Calu3 (cell line): ENCODE data around the gene TDRD7. TPM values are rescaled to one million over a fixed set of nuclear protein-coding genes. Genes with fewer than 3 reads are reported as not detected.

ENCODE experiments used
- BruUV-seq: library from RNA; stranded (reverse); fragments of 400-500 nt; replicated peaks from 2 replicates; lab custom pipeline; 2021; lab: Mats Ljungman, UMichigan
- CTCF ChIA-PET: fragments of 300-600 bp; sonication (Branson Sonifier 250); formaldehyde crosslinking; loops from one replicate; lab custom pipeline; 2022; ENCODE audit warnings: antibody characterized with exemption; lab: Charles Lee
- DNase-seq: peaks from one replicate; pipeline ENCODE4 v3.0.0; 2022
- H3K27ac Mint-ChIP-seq: one replicate; pipeline ENCODE4 v1.8.0; 2022; ENCODE audit warnings: mixed read lengths; ENCODE audit not compliant: unreplicated experiment
- H3K27me3 Mint-ChIP-seq: one replicate; pipeline ENCODE4 v1.8.0; 2022; ENCODE audit warnings: mixed read lengths; ENCODE audit not compliant: unreplicated experiment
- H3K36me3 Mint-ChIP-seq: one replicate; pipeline ENCODE4 v1.8.0; 2022; ENCODE audit warnings: mild to moderate bottlenecking, moderate library complexity, mixed read lengths; ENCODE audit not compliant: insufficient read depth, unreplicated experiment
- H3K4me1 Mint-ChIP-seq: one replicate; pipeline ENCODE4 v1.8.0; 2022; ENCODE audit warnings: mild to moderate bottlenecking, low read depth, mixed read lengths; ENCODE audit not compliant: unreplicated experiment
- H3K4me3 Mint-ChIP-seq: one replicate; pipeline ENCODE4 v1.8.0; 2022; ENCODE audit warnings: mild to moderate bottlenecking, low read depth, moderate library complexity, mixed read lengths; ENCODE audit not compliant: unreplicated experiment
- H3K9me3 Mint-ChIP-seq: one replicate; pipeline ENCODE4 v1.8.0; 2022; ENCODE audit warnings: low read depth, mixed read lengths; ENCODE audit not compliant: unreplicated experiment
- intact Hi-C: fragments of 100-400 bp; cut with micrococcal nuclease; formaldehyde crosslinking; loops from one replicate; pipeline ENCODE4 v1.10.0; 2022; ENCODE audit not compliant: unreplicated experiment
- total RNA-seq: library from RNA; stranded (reverse); gene quantifications from 2 replicates; pipeline ENCODE4 v1.2.3, GENCODE V29; 2022
- TF ChIP-seq, protein P1 (sequence below): fragments of 200-600 bp; IDR thresholded peaks from one replicate; pipeline ENCODE4 v1.8.0; 2022; ENCODE audit warnings: antibody characterized with exemption; ENCODE audit not compliant: unreplicated experiment

TDRD7 gene
- total RNA-seq, 1 experiment from 2014 or later = 15.5 TPM

DNA sequence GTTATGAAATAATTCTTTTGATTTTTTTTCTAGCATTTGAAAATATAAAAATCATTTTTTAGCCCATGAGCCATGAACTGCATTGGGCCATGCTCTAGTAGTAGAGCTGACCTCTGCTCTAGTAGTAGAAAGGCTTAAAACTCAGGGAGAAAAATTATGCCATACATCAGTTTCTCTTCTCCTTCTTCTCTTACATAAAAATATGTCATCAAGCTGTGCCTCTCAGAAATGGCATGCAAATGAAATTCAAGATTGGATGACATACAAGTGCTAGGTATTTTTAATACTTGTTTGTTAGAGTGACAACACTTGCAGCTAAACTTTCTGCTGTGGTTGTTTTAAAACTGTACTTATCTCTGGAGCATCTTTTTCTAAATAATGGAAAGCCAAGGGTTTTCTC lies 47.4 kb downstream of the TDRD7 start:
- intact Hi-C loops = no loop called here
- TF ChIP-seq, protein P1, sequence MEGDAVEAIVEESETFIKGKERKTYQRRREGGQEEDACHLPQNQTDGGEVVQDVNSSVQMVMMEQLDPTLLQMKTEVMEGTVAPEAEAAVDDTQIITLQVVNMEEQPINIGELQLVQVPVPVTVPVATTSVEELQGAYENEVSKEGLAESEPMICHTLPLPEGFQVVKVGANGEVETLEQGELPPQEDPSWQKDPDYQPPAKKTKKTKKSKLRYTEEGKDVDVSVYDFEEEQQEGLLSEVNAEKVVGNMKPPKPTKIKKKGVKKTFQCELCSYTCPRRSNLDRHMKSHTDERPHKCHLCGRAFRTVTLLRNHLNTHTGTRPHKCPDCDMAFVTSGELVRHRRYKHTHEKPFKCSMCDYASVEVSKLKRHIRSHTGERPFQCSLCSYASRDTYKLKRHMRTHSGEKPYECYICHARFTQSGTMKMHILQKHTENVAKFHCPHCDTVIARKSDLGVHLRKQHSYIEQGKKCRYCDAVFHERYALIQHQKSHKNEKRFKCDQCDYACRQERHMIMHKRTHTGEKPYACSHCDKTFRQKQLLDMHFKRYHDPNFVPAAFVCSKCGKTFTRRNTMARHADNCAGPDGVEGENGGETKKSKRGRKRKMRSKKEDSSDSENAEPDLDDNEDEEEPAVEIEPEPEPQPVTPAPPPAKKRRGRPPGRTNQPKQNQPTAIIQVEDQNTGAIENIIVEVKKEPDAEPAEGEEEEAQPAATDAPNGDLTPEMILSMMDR = no peak
- H3K4me1 Mint-ChIP-seq = no peaks in the 10 kb centered on the region
- H3K4me3 Mint-ChIP-seq = no peak overlapping the region
- H3K27me3 Mint-ChIP-seq = no peaks in the 10 kb centered on the region
- no peaks in the 10 kb centered on the region for H3K36me3 Mint-ChIP-seq
- no TSS peak for BruUV-seq
- H3K27ac Mint-ChIP-seq = no peak overlapping the region
- CTCF ChIA-PET = no interaction called here
- DNase-seq = no peak
- no peaks in the 10 kb centered on the region for H3K9me3 Mint-ChIP-seq

DNA sequence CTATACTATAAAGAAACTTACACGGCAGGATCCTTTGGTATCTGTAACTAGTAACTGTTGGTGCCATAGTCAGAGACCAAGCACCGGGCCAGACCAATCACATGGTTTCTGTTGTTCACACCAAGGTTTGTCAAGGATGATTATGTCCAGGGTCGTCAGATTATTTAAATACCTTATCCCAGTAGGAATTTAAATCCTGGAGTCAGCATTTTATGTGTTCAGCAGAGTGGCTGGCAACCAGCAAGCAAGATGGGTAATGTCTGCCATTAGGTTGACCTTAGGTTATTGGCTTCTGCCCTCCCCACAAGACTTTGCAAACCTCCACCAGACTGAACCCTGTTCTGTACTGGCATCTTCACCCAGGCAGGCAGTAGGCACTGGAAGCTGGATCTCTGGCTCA lies 50.3 kb downstream of the TDRD7 start:
- intact Hi-C loops = no loop called here
- no TSS peak for BruUV-seq
- TF ChIP-seq, protein P1 = no peak
- Mint-ChIP-seq H3K27me3 (no peaks in the 10 kb centered on the region), H3K36me3 (no peaks in the 10 kb centered on the region), H3K9me3 (no peaks in the 10 kb centered on the region), H3K4me3 (no peak overlapping the region), H3K27ac (no peak overlapping the region), H3K4me1 (no peaks in the 10 kb centered on the region)
- DNase-seq = no peak
- CTCF ChIA-PET = no interaction called here

DNA sequence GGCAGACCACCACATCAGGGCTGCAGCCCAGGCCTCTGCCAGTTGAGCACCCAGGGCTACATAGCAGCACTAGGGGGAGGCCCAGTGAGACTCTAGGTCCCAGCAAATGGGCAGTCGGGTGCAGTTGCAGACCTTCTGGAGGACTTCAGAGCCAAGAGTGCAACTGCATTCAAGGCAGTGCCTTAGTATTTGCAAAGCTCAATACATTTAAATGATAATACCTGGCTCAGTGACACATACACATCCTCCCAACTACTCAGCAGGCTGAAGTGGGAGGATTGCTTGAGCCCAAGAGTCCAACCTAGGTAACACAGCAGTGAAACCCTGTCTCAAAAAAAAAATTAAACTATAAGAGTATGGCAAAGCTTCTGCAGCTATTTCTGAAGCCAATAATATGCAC lies 51.0 kb downstream of the TDRD7 start:
- Mint-ChIP-seq H3K27ac (no peak overlapping the region), H3K9me3 (no peaks in the 10 kb centered on the region), H3K27me3 (no peaks in the 10 kb centered on the region), H3K36me3 (no peaks in the 10 kb centered on the region), H3K4me1 (no peaks in the 10 kb centered on the region), H3K4me3 (no peak overlapping the region)
- no peak for DNase-seq
- intact Hi-C loops = no loop called here
- TF ChIP-seq, protein P1 = no peak
- CTCF ChIA-PET = interaction anchor here (0.6 kb wide), 1 partner anchor 73 kb away, joined by 3 read pairs; no protein-coding TSS in a partner anchor
- BruUV-seq = no TSS peak

DNA sequence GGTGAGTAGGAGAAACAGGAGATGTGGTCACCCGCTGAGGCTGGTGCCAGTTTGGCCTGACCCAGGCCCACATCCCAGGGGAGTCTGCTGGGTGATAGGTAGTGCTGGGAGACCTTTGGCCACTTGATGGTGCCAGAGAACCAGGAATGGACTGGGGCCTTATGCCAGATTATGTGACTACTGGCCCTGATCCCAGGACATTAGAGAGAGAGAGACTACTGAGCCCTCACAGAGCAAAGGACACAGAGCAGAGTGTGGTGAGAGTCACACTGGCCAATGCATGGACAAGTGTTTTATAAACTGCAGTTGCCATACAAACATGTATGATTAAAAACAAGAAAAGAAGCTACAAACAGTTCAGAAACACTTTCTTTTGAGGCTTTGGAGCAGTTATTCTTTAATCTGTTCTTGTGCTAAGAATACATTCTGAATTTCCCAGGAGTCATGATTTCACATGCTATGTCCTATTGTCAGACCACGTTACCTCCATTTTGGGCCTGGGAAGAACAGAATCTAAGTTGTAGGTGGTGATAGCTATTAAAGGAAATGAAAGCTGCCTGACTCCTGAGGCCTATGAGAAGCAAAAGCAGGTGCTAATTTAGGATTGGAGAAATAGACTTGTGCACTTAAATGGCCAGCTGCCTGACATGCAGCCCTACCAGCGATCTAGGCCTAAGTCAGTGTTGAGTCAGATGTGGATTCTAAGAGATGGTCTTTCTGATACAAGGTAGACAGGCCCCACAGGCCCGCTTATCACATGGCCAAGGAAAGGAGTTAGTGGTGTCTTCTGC lies 57.0 kb downstream of the TDRD7 start:
- H3K4me3 Mint-ChIP-seq = no peak overlapping the region
- CTCF ChIA-PET = interaction anchor here (0.6 to 2.2 kb wide), 3 partner anchors 33 to 147 kb away, joined by 5 to 20 read pairs (median 6); partner anchors contain the start of gene TMOD1
- intact Hi-C loops = loop anchor here (5.0 kb wide), 2 partner anchors 128 to 148 kb away; no protein-coding TSS in a partner anchor

More for the DNA sequence above, 57.0 kb downstream of the TDRD7 start:
- Mint-ChIP-seq H3K9me3 (no peaks in the 10 kb centered on the region), H3K27ac (no peak overlapping the region), H3K4me1 (no peaks in the 10 kb centered on the region), H3K36me3 (no peaks in the 10 kb centered on the region), H3K27me3 (no peaks in the 10 kb centered on the region)
- TF ChIP-seq, protein P1 = no peak
- DNase-seq = peak; percentile 23
- BruUV-seq = no TSS peak
